HepG2 (cell line): ENCODE data around the gene MLYCD. TPM values are rescaled to one million over a fixed set of nuclear protein-coding genes. Genes with fewer than 3 reads are reported as not detected.

Experiments
- ATAC-seq: fragments of 200-7000 bp; cut with Tn5 transposase; 3 replicates; pipeline ENCODE4 v1.9.1; 2020; ENCODE audit warnings: mild to moderate bottlenecking, moderate library complexity
- BruUV-seq: library from RNA; stranded (reverse); fragments of 400-500 nt; replicated peaks from 2 replicates; lab custom pipeline; 2021; lab: Mats Ljungman, UMichigan
- CTCF ChIA-PET: fragments of 300-600 bp; formaldehyde crosslinking; extraction: SDS; loops from one replicate; lab custom pipeline; 2021; ENCODE audit warnings: low total read pairs, inconsistent platforms, low intra/inter-chr PET ratio; lab: Yijun Ruan, JAX
- POLR2A ChIA-PET: fragments of 350-600 bp; sonication (Branson Sonifier 250); formaldehyde crosslinking; loops from one replicate; lab custom pipeline; 2020; ENCODE audit warnings: antibody characterized with exemption, inconsistent platforms; lab: Yijun Ruan, JAX
- DNase-seq: peaks from one replicate; pipeline ENCODE4 v3.0.0-alpha.2; 2015; ENCODE audit warnings: low spot score
- FAIRE-seq: peaks from 3 replicates; lab custom pipeline; 2011; peaks lifted over from hg19 to GRCh38; lab: Jason Lieb, UNC
- H2AFZ ChIP-seq: one replicate; pipeline ENCODE4 v1.6.1; 2011; ENCODE audit warnings: low read length, inconsistent platforms
- H3K27ac ChIP-seq: fragments of 300-600 bp; 3 replicates; pipeline ENCODE4 v1.8.0; 2011; ENCODE audit warnings: mixed run types, mild to moderate bottlenecking, mixed read lengths, low read length, inconsistent platforms; ENCODE audit not compliant: insufficient read depth; ENCODE audit errors: extremely low read length
- H3K27me3 ChIP-seq, 2 experiments: fragments of 200-600 bp in 1 of 2; 2 replicates in 1 of 2; 3 replicates in 1 of 2; pipeline versions ENCODE4 v1.6.0 to v1.8.0; 2011; ENCODE audit warnings: low read length in 2 of 2, mild to moderate bottlenecking in 2 of 2, moderate library complexity in 2 of 2, inconsistent platforms in 1 of 2; ENCODE audit not compliant: insufficient read depth in 2 of 2, control insufficient read depth in 1 of 2
- H3K36me3 ChIP-seq, 2 experiments: fragments of 200-600 bp in 1 of 2; replicated peaks in 1 of 2; 2 replicates in 1 of 2; 3 replicates in 1 of 2; pipeline versions ENCODE4 v1.5.1 to v1.8.0; 2011; ENCODE audit warnings: low read length in 2 of 2, inconsistent platforms in 1 of 2; ENCODE audit not compliant: insufficient read depth in 2 of 2, control insufficient read depth in 1 of 2
- H3K4me1 ChIP-seq: 2 replicates; pipeline ENCODE4 v1.5.1; 2012; ENCODE audit warnings: low read length, inconsistent platforms; ENCODE audit not compliant: insufficient read depth
- H3K4me2 ChIP-seq: 2 replicates; pipeline ENCODE4 v1.6.0; 2011; ENCODE audit warnings: low read depth, low read length, inconsistent platforms
- H3K4me3 ChIP-seq, 3 experiments: fragments of 200-600 bp in 1 of 3; sonication (generic), shearing (Covaris generic) in 1 of 3; replicated peaks in 1 of 3; 2 replicates each; pipeline ENCODE4 v1.5.1; 2011 to 2016; ENCODE audit warnings: low read length in 3 of 3, inconsistent platforms in 2 of 3, low read depth in 2 of 3, mild to moderate bottlenecking in 2 of 3, control low read depth in 1 of 3, mixed read lengths in 1 of 3; ENCODE audit not compliant: insufficient read depth in 1 of 3
- H3K79me2 ChIP-seq: one replicate; pipeline ENCODE4 v1.6.1; 2011; ENCODE audit warnings: low read length, inconsistent platforms; ENCODE audit not compliant: insufficient read depth
- H3K9ac ChIP-seq: 2 replicates; pipeline ENCODE4 v1.6.0; 2011; ENCODE audit warnings: mild to moderate bottlenecking, low read depth, low read length, inconsistent platforms; ENCODE audit not compliant: insufficient read depth
- H3K9me3 ChIP-seq: 2 replicates; pipeline ENCODE4 v1.5.1; 2012; ENCODE audit warnings: mild to moderate bottlenecking, low read length
- H4K20me1 ChIP-seq: 2 replicates; pipeline ENCODE4 v1.6.0; 2011; ENCODE audit warnings: inconsistent platforms, mild to moderate bottlenecking, low read length, moderate library complexity; ENCODE audit not compliant: insufficient read depth
- CTCF ChIP-seq: sonication (generic); formaldehyde crosslinking; IDR thresholded peaks from 2 replicates; pipeline ENCODE4 v1.5.0; 2020; ENCODE audit warnings: mild to moderate bottlenecking, missing genetic modification reagents, moderate library complexity
- MYC ChIP-seq: sonication (generic); formaldehyde crosslinking; IDR thresholded peaks from 2 replicates; pipeline ENCODE4 v1.9.0; 2021; ENCODE audit warnings: missing genetic modification reagents, borderline replicate concordance
- NR2F1 ChIP-seq, 2 experiments: fragments of 450-650 bp in 1 of 2; formaldehyde crosslinking in 1 of 2; IDR thresholded peaks; 2 replicates each; pipeline versions ENCODE4 v1.5.0 to v1.6.1; 2016 to 2020; ENCODE audit warnings: mild to moderate bottlenecking in 1 of 2, missing compliant biosample characterization in 1 of 2, missing genetic modification reagents in 1 of 2, moderate library complexity in 1 of 2
- SALL1 ChIP-seq: sonication (generic); formaldehyde crosslinking; IDR thresholded peaks from 2 replicates; pipeline ENCODE4 v1.8.0; 2022; ENCODE audit warnings: mild to moderate bottlenecking, missing genetic modification reagents
- SP5 ChIP-seq: IDR thresholded peaks from 2 replicates; pipeline ENCODE4 v1.6.1; 2016; ENCODE audit warnings: low read depth, borderline replicate concordance
- TEAD3 ChIP-seq: optimal IDR thresholded peaks from 2 replicates; pipeline ENCODE3; 2016; ENCODE audit warnings: borderline replicate concordance
- ZNF121 ChIP-seq: sonication (generic); formaldehyde crosslinking; IDR thresholded peaks from 2 replicates; pipeline ENCODE4 v1.5.0; 2020; ENCODE audit warnings: mild to moderate bottlenecking, missing genetic modification reagents
- ZNF224 ChIP-seq: sonication (generic); formaldehyde crosslinking; IDR thresholded peaks from 2 replicates; pipeline ENCODE4 v1.5.0; 2020; ENCODE audit warnings: mild to moderate bottlenecking, missing genetic modification reagents
- ZNF326 ChIP-seq: sonication (generic); formaldehyde crosslinking; IDR thresholded peaks from 2 replicates; pipeline ENCODE4 v1.4.0; 2020; ENCODE audit warnings: missing genetic modification reagents, borderline replicate concordance
- ZNF530 ChIP-seq: sonication (generic); formaldehyde crosslinking; IDR thresholded peaks from 2 replicates; pipeline ENCODE4 v1.5.0; 2020; ENCODE audit warnings: low read depth, mild to moderate bottlenecking, missing genetic modification reagents
- ZNF572 ChIP-seq: sonication (generic); formaldehyde crosslinking; IDR thresholded peaks from 2 replicates; pipeline ENCODE4 v1.5.1; 2020; ENCODE audit warnings: mild to moderate bottlenecking, missing genetic modification reagents
- ZNF598 ChIP-seq: sonication (generic); formaldehyde crosslinking; IDR thresholded peaks from 2 replicates; pipeline ENCODE4 v1.5.1; 2020; ENCODE audit warnings: mild to moderate bottlenecking, missing genetic modification reagents, borderline replicate concordance
- ZNF737 ChIP-seq: sonication (generic); formaldehyde crosslinking; IDR thresholded peaks from 2 replicates; pipeline ENCODE4 v1.5.0; 2020; ENCODE audit warnings: missing genetic modification reagents, mild to moderate bottlenecking, borderline replicate concordance
- ZNF777 ChIP-seq: sonication (generic); formaldehyde crosslinking; IDR thresholded peaks from 2 replicates; pipeline ENCODE4 v1.4.0; 2020; ENCODE audit warnings: missing genetic modification reagents
- WGBS: methylation state at CpG from one replicate; pipeline ENCODE4 v1.1.6; 2017; ENCODE audit warnings: low lambda C conversion rate; 5-methylcytosine and 5-hydroxymethylcytosine counted together
- in situ Hi-C: cut with HindIII; loops from 2 replicates; pipeline ENCODE4 v1.10.0; 2017; ENCODE audit warnings: low pct_unique_long_range_greater_than_20kb; ENCODE audit not compliant: extremely low pct_ligation_motif_present
- intact Hi-C: fragments of 100-400 bp; cut with micrococcal nuclease; formaldehyde crosslinking; loops from one replicate; pipeline ENCODE4 v1.10.0; 2022; ENCODE audit not compliant: unreplicated experiment
- polyA plus RNA-seq, 8 experiments: library from polyadenylated mRNA; depleted of rRNA in 3 of 8; stranded (reverse) in 7 of 8; unstranded in 1 of 8; fragments of >200 nt; fragmentation: Illumina TruSeq in 4 of 8; extraction: Trizol in 4 of 8; gene quantifications; 2 replicates each; pipeline versions ENCODE4 v1.2.1 to v1.2.3, GENCODE V29; 2011 to 2016; ENCODE audit warnings: low read depth in 4 of 8, missing spikeins in 1 of 8, mixed read lengths in 1 of 8; ENCODE audit not compliant: insufficient read depth in 1 of 8
- total RNA-seq, 5 experiments: library from RNA; depleted of rRNA; stranded (reverse); fragments of >200 nt; fragmentation: Illumina TruSeq; extraction: Trizol; gene quantifications; 2 replicates each; pipeline ENCODE4 v1.2.3, GENCODE V29; 2016; ENCODE audit warnings: low read depth in 1 of 5
- TF ChIP-seq, protein P1 (sequence below): sonication (generic); formaldehyde crosslinking; IDR thresholded peaks from 2 replicates; pipeline ENCODE4 v1.5.0; 2020; ENCODE audit warnings: missing genetic modification reagents, mild to moderate bottlenecking, borderline replicate concordance

The MLYCD gene
- total and polyA plus RNA-seq, 2 of the 13 experiments (the other 11 are each of a cell fraction or from before 2014, with no cell fraction given), result 1.8 to 4.0 TPM

DNA sequence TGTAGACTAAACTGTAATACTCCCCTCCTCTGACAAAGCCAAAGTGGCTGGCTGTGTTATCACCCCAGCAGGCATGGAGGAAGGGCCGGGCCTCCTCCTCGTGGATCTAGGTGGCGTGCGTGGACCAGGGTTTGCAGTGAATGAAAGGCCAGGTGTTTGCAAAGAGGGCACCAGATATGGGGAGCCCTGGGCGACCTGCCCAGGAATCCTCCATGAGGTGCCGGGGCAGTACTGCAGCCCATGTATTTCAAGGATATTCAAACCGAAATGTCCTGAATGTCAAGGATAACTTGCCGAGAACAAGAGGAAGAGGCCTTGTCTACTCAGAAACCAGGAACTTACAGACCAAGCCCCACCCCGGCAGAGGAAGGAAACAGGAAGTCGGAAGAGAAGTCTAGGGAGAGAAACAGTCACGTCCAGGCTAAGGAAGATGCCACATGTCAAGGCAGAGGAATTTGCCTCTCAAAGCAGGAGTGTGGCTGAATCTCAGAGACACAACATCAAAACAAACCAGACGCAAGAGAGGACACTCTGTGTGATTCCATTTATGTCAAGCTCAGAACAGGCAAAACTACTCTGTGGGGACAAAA is 40.4 kb downstream of the MLYCD start (continued):
- TF ChIP-seq SALL1 (CRISPR knock-in tag) (no peak), ZNF777 (CRISPR knock-in tag) (peak; percentile 61; the same call in 1 of the 2 replicates), ZNF224 (CRISPR knock-in tag) (no peak), MYC (CRISPR knock-in tag) (no peak)
- TF ChIP-seq, all 625 proteins: peak for 3

DNA sequence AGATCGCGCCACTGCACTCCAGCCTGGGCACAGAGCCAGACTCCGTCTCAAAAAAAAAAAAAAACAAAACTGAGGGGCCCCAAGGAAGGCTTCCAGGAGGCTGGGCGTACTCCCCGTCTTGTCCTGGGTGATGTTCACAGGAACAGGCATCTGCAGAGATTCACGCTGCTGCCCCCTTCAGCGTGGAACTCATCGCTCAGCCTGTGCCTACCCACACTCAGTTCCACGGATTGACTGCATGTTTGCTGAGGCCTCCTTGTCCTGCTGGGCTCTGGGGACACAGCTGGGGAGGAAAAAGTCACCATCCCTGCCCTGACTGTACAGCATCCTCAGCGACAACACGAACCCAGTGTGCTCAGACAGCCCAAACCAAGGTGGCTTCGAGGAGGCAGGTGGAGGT is 41.2 kb downstream of the MLYCD start:
- no peak overlapping the region for H3K9ac ChIP-seq
- H4K20me1 ChIP-seq, result no peaks in the 10 kb centered on the region
- peak overlapping the region in 1 of 3 experiments; percentile 9; a peak in 1 of 6 replicates for H3K4me3 ChIP-seq
- BruUV-seq, result no TSS peak
- H3K36me3 ChIP-seq, result no peaks in the 10 kb centered on the region
- intact Hi-C loops (no loop called here), in situ Hi-C loops (no loop called here)
- no peak for FAIRE-seq
- TF ChIP-seq ZNF737 (CRISPR knock-in tag), result 0 out of 2 replicates have a peak, but pooled peaks have one; percentile 39
- peak; percentile 52 for TF ChIP-seq TEAD3
- TF ChIP-seq ZNF572, result 0 out of 2 replicates have a peak, but pooled peaks have one; percentile 51
- no peak for TF ChIP-seq NR2F1 (CRISPR knock-in tag; IDR thresholded peaks at IDR 0.05)
- TF ChIP-seq ZNF530 (CRISPR knock-in tag), result no peak
- no peak for TF ChIP-seq ZNF326 (CRISPR knock-in tag)
- TF ChIP-seq CTCF (CRISPR knock-in tag), result 0 out of 2 replicates have a peak, but pooled peaks have one; percentile 5
- no peak for TF ChIP-seq ZNF598 (CRISPR knock-in tag)
- TF ChIP-seq SP5 (CRISPR knock-in tag), result no peak
- TF ChIP-seq, protein P1, sequence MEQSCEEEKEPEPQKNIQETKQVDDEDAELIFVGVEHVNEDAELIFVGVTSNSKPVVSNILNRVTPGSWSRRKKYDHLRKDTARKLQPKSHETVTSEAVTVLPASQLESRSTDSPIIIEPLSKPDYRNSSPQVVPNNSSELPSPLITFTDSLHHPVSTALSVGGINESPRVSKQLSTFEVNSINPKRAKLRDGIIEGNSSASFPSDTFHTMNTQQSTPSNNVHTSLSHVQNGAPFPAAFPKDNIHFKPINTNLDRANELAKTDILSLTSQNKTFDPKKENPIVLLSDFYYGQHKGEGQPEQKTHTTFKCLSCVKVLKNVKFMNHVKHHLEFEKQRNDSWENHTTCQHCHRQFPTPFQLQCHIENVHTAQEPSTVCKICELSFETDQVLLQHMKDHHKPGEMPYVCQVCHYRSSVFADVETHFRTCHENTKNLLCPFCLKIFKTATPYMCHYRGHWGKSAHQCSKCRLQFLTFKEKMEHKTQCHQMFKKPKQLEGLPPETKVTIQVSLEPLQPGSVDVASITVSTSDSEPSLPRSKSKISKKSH (CRISPR knock-in tag), result 0 out of 2 replicates have a peak, but pooled peaks have one; percentile 37
- no peak for TF ChIP-seq ZNF121 (CRISPR knock-in tag)
- no peak overlapping the region for H2AFZ ChIP-seq
- H3K4me1 ChIP-seq, result peaks cover 83% of the 10 kb centered on the region
- peaks cover 6 to 39% of the 10 kb centered on the region in 2 experiments; a peak in 3 of 5 replicates for H3K27me3 ChIP-seq
- 43% methylated on average over 11 of the region's 12 CpGs for WGBS
- H3K9me3 ChIP-seq, result no peaks in the 10 kb centered on the region
- H3K79me2 ChIP-seq, result no peaks in the 10 kb centered on the region
- H3K4me2 ChIP-seq, result peak overlapping the region; percentile 39
- no peak for DNase-seq
- H3K27ac ChIP-seq, result no peak overlapping the region
- no peak for ATAC-seq
- POLR2A ChIA-PET, result interaction anchor here (1.1 kb wide), 1 partner anchor 13 kb away, joined by 3 read pairs; the partner anchor contains the start of gene OSGIN1
- CTCF ChIA-PET, result no interaction called here
